H1 (cell line): ENCODE measurements around the gene HIPK1. TPM values are rescaled to one million over a fixed set of nuclear protein-coding genes. Genes with fewer than 3 reads are reported as not detected.

Experiments
- CTCF ChIA-PET: fragments of 300-600 bp; sonication (Branson Sonifier 250); formaldehyde crosslinking; loops from one replicate; lab custom pipeline; 2021; ENCODE audit not compliant: partially characterized antibody; lab: Charles Lee
- POLR2A ChIA-PET: fragments of 300-600 bp; sonication (Branson Sonifier 250); formaldehyde crosslinking; loops from one replicate; lab custom pipeline; 2021; ENCODE audit warnings: inconsistent platforms; ENCODE audit not compliant: partially characterized antibody; lab: Charles Lee
- DNase-seq, 2 experiments: peaks; one replicate each; pipeline versions ENCODE4 v3.0.0 to v3.0.0-alpha.2; 2010 to 2022; ENCODE audit warnings: low spot score in 2 of 2, low read depth in 1 of 2, mixed read lengths in 1 of 2
- FAIRE-seq: peaks from 2 replicates; lab custom pipeline; 2011; peaks lifted over from hg19 to GRCh38; lab: Jason Lieb, UNC
- H2AFZ ChIP-seq: 2 replicates; pipeline ENCODE4 v1.8.1; 2012; ENCODE audit warnings: low read length, inconsistent platforms
- H2AK5ac ChIP-seq: 2 replicates; pipeline ENCODE4 v1.6.1; 2013; ENCODE audit warnings: low read depth, low read length
- H2BK120ac ChIP-seq: replicated peaks from 2 replicates; pipeline ENCODE3; 2013; ENCODE audit warnings: low read depth, low read length, inconsistent platforms
- H2BK12ac ChIP-seq: 2 replicates; pipeline ENCODE4 v1.6.1; 2013; ENCODE audit warnings: low read depth, low read length
- H2BK15ac ChIP-seq: 2 replicates; pipeline ENCODE4 v1.6.1; 2013; ENCODE audit warnings: low read length
- H2BK20ac ChIP-seq: 2 replicates; pipeline ENCODE4 v1.6.1; 2013; ENCODE audit warnings: low read length
- H2BK5ac ChIP-seq: 2 replicates; pipeline ENCODE4 v1.6.1; 2013; ENCODE audit warnings: low read depth, low read length
- H3K14ac ChIP-seq: 2 replicates; pipeline ENCODE4 v1.6.1; 2013; ENCODE audit warnings: inconsistent platforms; ENCODE audit not compliant: insufficient read length
- H3K18ac ChIP-seq: 2 replicates; pipeline ENCODE4 v1.6.1; 2013; ENCODE audit warnings: low read length; ENCODE audit errors: extremely low read depth
- H3K23ac ChIP-seq: 2 replicates; pipeline ENCODE4 v1.6.1; 2013; ENCODE audit warnings: inconsistent platforms; ENCODE audit not compliant: insufficient read length
- H3K23me2 ChIP-seq: 2 replicates; pipeline ENCODE4 v1.6.1; 2013; ENCODE audit warnings: low read depth, low read length
- H3K27ac ChIP-seq: 2 replicates; pipeline ENCODE4 v1.6.1; 2011; ENCODE audit warnings: low read depth, low read length, inconsistent platforms
- H3K27me3 ChIP-seq, 4 experiments: replicated peaks in 1 of 4; 1 replicate in 1 of 4; 2 replicates in 3 of 4; pipeline versions ENCODE4 v1.6.1 to v1.8.1; 2011 to 2013; ENCODE audit warnings: low read length in 3 of 4, mild to moderate bottlenecking in 3 of 4, inconsistent platforms in 2 of 4, mixed read lengths in 2 of 4, moderate library complexity in 1 of 4; ENCODE audit not compliant: control insufficient read depth in 3 of 4, insufficient read depth in 3 of 4; ENCODE audit errors: extremely low read depth in 1 of 4
- H3K36me3 ChIP-seq, 4 experiments: 2 replicates each; pipeline versions ENCODE4 v1.6.1 to v1.8.1; 2011 to 2013; ENCODE audit warnings: mild to moderate bottlenecking in 4 of 4, low read length in 3 of 4, moderate library complexity in 2 of 4, control low read depth in 1 of 4, inconsistent platforms in 1 of 4; ENCODE audit not compliant: insufficient read depth in 4 of 4, control insufficient read depth in 2 of 4
- H3K4ac ChIP-seq: replicated peaks from 2 replicates; pipeline ENCODE3; 2013; ENCODE audit warnings: low read length, low read depth, mixed read lengths, inconsistent platforms; ENCODE audit not compliant: insufficient read length
- H3K4me1 ChIP-seq, 4 experiments: replicated peaks in 1 of 4; 1 replicate in 1 of 4; 2 replicates in 3 of 4; pipeline versions ENCODE4 v1.6.1 to v1.8.1; 2011 to 2013; ENCODE audit warnings: low read length in 3 of 4, inconsistent platforms in 2 of 4, mixed read lengths in 1 of 4; ENCODE audit not compliant: insufficient read depth in 4 of 4, control insufficient read depth in 3 of 4
- H3K4me2 ChIP-seq, 2 experiments: 2 replicates each; pipeline versions ENCODE4 v1.6.1 to v1.8.1; 2011 to 2013; ENCODE audit warnings: low read depth in 2 of 2, low read length in 2 of 2, control low read depth in 1 of 2, inconsistent platforms in 1 of 2, mild to moderate bottlenecking in 1 of 2; ENCODE audit not compliant: insufficient read depth in 1 of 2
- H3K4me3 ChIP-seq, 4 experiments: fragments of 200-600, 300-600 bp in 1 of 4; sonication (generic), shearing (Covaris generic), sonication (Bioruptor Twin) in 1 of 4; 2 replicates each; pipeline versions ENCODE4 v1.5.1 to v1.8.1; 2011 to 2016; ENCODE audit warnings: low read length in 4 of 4, low read depth in 3 of 4, control low read depth in 2 of 4, inconsistent platforms in 2 of 4, mild to moderate bottlenecking in 2 of 4, mixed read lengths in 1 of 4, moderate library complexity in 1 of 4; ENCODE audit not compliant: insufficient read depth in 2 of 4; ENCODE audit errors: extremely low read depth in 1 of 4
- H3K56ac ChIP-seq: replicated peaks from 2 replicates; pipeline ENCODE3; 2013; ENCODE audit warnings: low read depth, mild to moderate bottlenecking, mixed read lengths, low read length, inconsistent platforms; ENCODE audit not compliant: insufficient read length
- H3K79me1 ChIP-seq: 2 replicates; pipeline ENCODE4 v1.6.1; 2013; ENCODE audit warnings: low read depth, low read length, control low read depth
- H3K79me2 ChIP-seq, 2 experiments: 2 replicates each; pipeline versions ENCODE4 v1.6.1 to v1.8.1; 2012 to 2013; ENCODE audit warnings: low read length in 2 of 2, mild to moderate bottlenecking in 2 of 2, inconsistent platforms in 1 of 2; ENCODE audit not compliant: insufficient read depth in 2 of 2, control insufficient read depth in 1 of 2
- H3K9ac ChIP-seq, 4 experiments: replicated peaks in 1 of 4; 1 replicate in 1 of 4; 2 replicates in 3 of 4; pipeline versions ENCODE4 v1.6.1 to v1.8.1; 2011 to 2013; ENCODE audit warnings: low read depth in 3 of 4, low read length in 3 of 4, control low read depth in 2 of 4, mild to moderate bottlenecking in 2 of 4, moderate library complexity in 2 of 4, inconsistent platforms in 1 of 4; ENCODE audit errors: extremely low read depth in 1 of 4
- H3K9me3 ChIP-seq, 2 experiments: 2 replicates each; pipeline versions ENCODE4 v1.6.1 to v1.8.1; 2012 to 2013; ENCODE audit warnings: mild to moderate bottlenecking in 2 of 2, moderate library complexity in 2 of 2, control low read depth in 1 of 2, inconsistent platforms in 1 of 2, low read depth in 1 of 2, low read length in 1 of 2, mixed read lengths in 1 of 2; ENCODE audit not compliant: insufficient read depth in 2 of 2
- H4K20me1 ChIP-seq, 2 experiments: replicated peaks in 1 of 2; 2 replicates each; pipeline versions ENCODE3 to v1.8.1; 2011 to 2013; ENCODE audit warnings: inconsistent platforms in 2 of 2, low read length in 2 of 2, mild to moderate bottlenecking in 1 of 2; ENCODE audit not compliant: insufficient read depth in 2 of 2, control insufficient read depth in 1 of 2
- H4K5ac ChIP-seq: 2 replicates; pipeline ENCODE4 v1.6.1; 2013; ENCODE audit warnings: low read length, low read depth, mixed read lengths, inconsistent platforms; ENCODE audit not compliant: insufficient read length
- H4K8ac ChIP-seq: 2 replicates; pipeline ENCODE4 v1.8.0; 2013; ENCODE audit warnings: mild to moderate bottlenecking, moderate library complexity, low read length, inconsistent platforms; ENCODE audit not compliant: insufficient read depth; ENCODE audit errors: extremely low read depth
- H4K91ac ChIP-seq: replicated peaks from 2 replicates; pipeline ENCODE3; 2013; ENCODE audit warnings: low read length, mixed read lengths, inconsistent platforms; ENCODE audit not compliant: insufficient read length
- CBX5 ChIP-seq: fragments of 300-800, 300-1000 bp; sonication (generic); IDR thresholded peaks from 2 replicates; pipeline ENCODE4 v1.7.1; 2016; ENCODE audit warnings: antibody characterized with exemption, low read length, low read depth
- CBX8 ChIP-seq: fragments of 300-800, 300-1000 bp; sonication (generic); IDR thresholded peaks from 2 replicates; pipeline ENCODE4 v1.7.1; 2016; ENCODE audit warnings: low read depth, low read length, borderline replicate concordance
- HDAC6 ChIP-seq: IDR thresholded peaks from one replicate; pipeline ENCODE4 v1.7.1; 2012; ENCODE audit warnings: low read depth, mild to moderate bottlenecking, inconsistent platforms, low read length, moderate library complexity
- JUND ChIP-seq: IDR thresholded peaks from 2 replicates; pipeline ENCODE4 v1.6.1; 2011; ENCODE audit warnings: mild to moderate bottlenecking, improper control_type of control experiment, low read length
- PHF8 ChIP-seq: fragments of 200-600 bp; sonication (generic); conservative IDR thresholded peaks from 2 replicates; pipeline ENCODE4 v1.7.1; 2012; ENCODE audit warnings: low read depth, mild to moderate bottlenecking, inconsistent platforms, low read length, moderate library complexity
- RFX5 ChIP-seq: IDR thresholded peaks from 2 replicates; pipeline ENCODE4 v1.6.1; 2011; ENCODE audit warnings: low read depth, low read length, improper control_type of control experiment, borderline replicate concordance
- SAP30 ChIP-seq: fragments of 300-600 bp; sonication (generic); IDR thresholded peaks from 2 replicates; pipeline ENCODE4 v1.7.1; 2012; ENCODE audit warnings: low read length, moderate library complexity, mild to moderate bottlenecking, inconsistent platforms; ENCODE audit not compliant: insufficient read depth, insufficient replicate concordance
- TBP ChIP-seq: IDR thresholded peaks from 2 replicates; pipeline ENCODE4 v1.6.1; 2011; ENCODE audit warnings: low read depth, low read length, improper control_type of control experiment
- TEAD4 ChIP-seq: IDR thresholded peaks from 2 replicates; pipeline ENCODE4 v1.6.1; 2012; ENCODE audit warnings: low read depth, low read length, inconsistent platforms, mixed read lengths
- WGBS, 2 experiments: shearing (Covaris generic) in 1 of 2; methylation state at CpG; one replicate each; pipeline versions ENCODE4 v1.1.6 to v1.1.7; 2013 to 2015; ENCODE audit warnings: low lambda C conversion rate in 2 of 2, mixed read lengths in 2 of 2, inconsistent platforms in 1 of 2, low coverage in 1 of 2, missing lambda C conversion rate in 1 of 2; ENCODE audit not compliant: insufficient replicate concordance in 2 of 2, insufficient coverage in 1 of 2, insufficient read length in 1 of 2; ENCODE audit errors: extremely low coverage in 1 of 2, missing lambda C conversion rate in 1 of 2; 5-methylcytosine and 5-hydroxymethylcytosine counted together
- polyA plus RNA-seq, 7 experiments: library from polyadenylated mRNA; depleted of rRNA in 3 of 7; stranded (reverse) in 5 of 7; unstranded in 2 of 7; fragments of >200 nt in 5 of 7; fragments of 200-250 nt in 2 of 7; gene quantifications; 1 replicate in 5 of 7; 2 replicates in 1 of 7; 4 replicates in 1 of 7; pipeline versions ENCODE4 v1.2.1 to v1.2.3, GENCODE V29; 2011 to 2013; ENCODE audit warnings: missing spikeins in 2 of 7, mixed read lengths in 2 of 7
- total RNA-seq: library from RNA; stranded (reverse); fragmentation: NEBNext Ultra II Directional; extraction: Animal tissue kit (Norgen Biotek cat#: 25700); gene quantifications from 2 replicates; pipeline ENCODE4 v1.2.1, GENCODE V29; 2021

The HIPK1 gene
- total and polyA plus RNA-seq, 2 of the 8 experiments (the other 6 are each of a cell fraction or from before 2014, with no cell fraction given): 46.2 to 64.3 TPM

- Histone ChIP-seq H3K4me3 (no peak overlapping the region), H4K91ac (no peak overlapping the region), H2BK15ac (no peak overlapping the region), H2BK120ac (no peak overlapping the region), H3K27ac (no peak overlapping the region), H2BK5ac (no peak overlapping the region), H3K79me2 (peaks cover 4 to 55% of the 10 kb centered on the region in 2 experiments), H3K18ac (no peak overlapping the region), H3K9me3 (no peaks in the 10 kb centered on the region), H3K4me1 (peaks cover 0 to 3% (median 0%) of the 10 kb centered on the region in 4 experiments; a peak in 3 of 7 replicates), H3K14ac (no peak overlapping the region), H2BK12ac (no peak overlapping the region), H3K9ac (no peak overlapping the region), H3K79me1 (peaks cover 2% of the 10 kb centered on the region), H3K36me3 (peaks cover 5 to 22% (median 6%) of the 10 kb centered on the region in 4 experiments), H4K8ac (no peak overlapping the region; the same call in 1 of the 2 replicates), H2BK20ac (no peak overlapping the region), H3K4me2 (no peak overlapping the region), H3K27me3 (no peaks in the 10 kb centered on the region), H2AFZ (no peak overlapping the region), H3K23ac (no peak overlapping the region), H3K4ac (no peak overlapping the region), H4K5ac (no peak overlapping the region), H3K56ac (no peak overlapping the region), H3K23me2 (no peaks in the 10 kb centered on the region), H2AK5ac (no peak overlapping the region), H4K20me1 (peaks cover 1 to 9% of the 10 kb centered on the region in 2 experiments)
- FAIRE-seq: no peak
- DNase-seq: no peak
- CTCF ChIA-PET: interaction anchor here (0.9 to 1.3 kb wide), 4 partner anchors 8 to 24 kb away, joined by 3 to 4 read pairs (median 3); no protein-coding TSS in a partner anchor
- WGBS, 2 experiments: 94% methylated on average over 7 of the region's 7 CpGs; no CpG with 5 or more reads in 1 of the 2 experiments
- POLR2A ChIA-PET: interaction anchor here (3.7 kb wide), 1 partner anchor 11 kb away, joined by 15 read pairs; no protein-coding TSS in a partner anchor
- TF ChIP-seq JUND (no peak), RFX5 (no peak), TBP (no peak), CBX8 (no peak), HDAC6 (no peak), TEAD4 (no peak), PHF8 (no peak), SAP30 (no peak), CBX5 (no peak)
Observed at GRCh38 chr1:113941245-113941559, 12.1 kb downstream of the HIPK1 start.
